Hematopoietic multipotent progenitor cell treated with erythropoietin and hydrocortisone succinate and interleukin-3 and kit ligand, for 6 days (in vitro differentiated cells): ENCODE measurements around the gene BDNF.
A peak's percentile ranks its signal among the peaks of the same experiment; 100 is the strongest.
"Not testable (repeated sequence)": the region's sequence is repeated elsewhere in the genome, so short reads cannot be mapped to it uniquely, and the experiment has no call there.

ENCODE experiments used
- DNase-seq: peaks from one replicate; pipeline ENCODE4 v3.0.0-alpha.2; 2015

Gene BDNF

DNA sequence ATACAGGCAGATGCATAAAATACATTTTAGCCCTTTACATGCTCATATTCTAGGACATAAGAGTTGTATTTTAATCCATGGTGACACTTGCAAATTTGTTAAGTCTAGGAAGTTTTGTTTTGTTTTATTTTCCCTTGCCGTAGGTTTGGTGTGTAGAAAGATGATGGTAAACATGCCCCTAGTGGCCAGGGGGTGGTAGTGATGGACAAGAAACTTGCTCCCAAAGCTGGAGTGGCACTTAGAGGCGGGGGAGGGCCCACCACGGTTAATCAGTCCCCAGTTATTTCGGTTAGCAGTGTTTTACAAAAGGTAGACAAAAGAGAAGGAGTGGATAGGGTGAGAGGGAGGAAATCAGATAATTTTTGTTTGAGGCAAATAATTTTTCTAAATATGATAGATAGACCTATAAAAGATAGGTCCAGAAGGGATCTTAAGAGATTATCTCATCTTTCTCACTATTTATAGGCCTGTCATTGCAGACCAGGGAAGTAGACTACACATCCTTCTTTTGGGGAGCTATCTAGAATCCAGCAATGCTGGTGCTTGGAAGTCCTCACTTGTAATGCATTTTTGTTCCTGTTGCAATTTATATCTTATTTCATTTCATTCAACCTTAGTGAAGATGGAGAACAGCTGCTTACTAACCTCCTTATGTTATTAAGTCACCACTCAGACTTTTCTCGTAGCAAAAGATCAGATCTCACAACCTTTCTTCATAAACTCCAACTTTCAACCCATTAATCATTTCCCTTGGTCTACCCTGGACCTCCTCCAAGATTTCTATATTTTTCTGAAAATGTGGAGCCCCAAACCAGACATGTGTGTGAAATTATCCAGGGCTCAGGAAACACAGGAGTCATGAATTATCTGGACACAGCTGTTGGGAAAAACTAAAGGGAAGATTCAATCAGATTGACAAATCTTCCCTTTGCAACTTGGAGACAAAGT lies 5.9 kb upstream of the BDNF start:
- DNase-seq = peak; percentile 48

GRCh38 chr11:27703481-27703880 lies 3.2 kb upstream of the BDNF start:
- DNase-seq = no peak

GRCh38 chr11:27702811-27703210 lies 2.6 kb upstream of the BDNF start:
- no peak for DNase-seq

DNA sequence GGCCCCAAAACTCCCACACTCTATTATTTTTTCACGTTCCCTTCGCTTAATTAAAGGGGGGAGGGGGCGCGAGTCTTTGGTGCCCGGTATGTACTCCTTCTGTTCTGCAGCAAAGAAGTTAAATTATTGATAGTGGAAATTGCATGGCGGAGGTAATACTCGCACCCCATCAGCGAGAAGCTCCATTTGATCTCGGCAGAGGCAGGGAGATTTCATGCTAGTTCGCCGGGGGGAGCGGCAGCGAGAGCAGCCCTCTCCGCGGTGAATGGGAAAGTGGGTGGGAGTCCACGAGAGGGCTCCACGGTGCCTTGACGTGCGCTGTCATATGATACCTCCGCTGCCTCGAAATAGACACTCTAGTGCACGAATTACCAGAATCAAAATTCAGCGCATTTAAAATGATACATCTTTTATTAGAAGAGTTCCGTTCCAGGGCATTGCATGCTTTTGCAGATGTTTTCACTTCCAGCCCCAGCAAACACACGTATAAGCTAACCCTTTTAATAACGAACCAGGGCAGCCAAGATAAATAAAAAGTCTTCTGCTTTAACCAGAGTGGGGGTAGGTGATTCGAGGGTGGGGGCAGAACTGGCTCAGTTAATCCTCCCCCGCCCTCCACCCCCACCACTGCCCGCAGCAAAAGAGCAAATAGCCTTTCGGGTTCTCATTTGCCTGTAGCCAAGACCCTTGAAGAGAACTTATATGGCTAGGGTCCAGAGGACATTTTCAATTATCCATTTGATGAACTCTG lies 1.3 kb upstream of the BDNF start:
- DNase-seq = peak; percentile 23

DNA sequence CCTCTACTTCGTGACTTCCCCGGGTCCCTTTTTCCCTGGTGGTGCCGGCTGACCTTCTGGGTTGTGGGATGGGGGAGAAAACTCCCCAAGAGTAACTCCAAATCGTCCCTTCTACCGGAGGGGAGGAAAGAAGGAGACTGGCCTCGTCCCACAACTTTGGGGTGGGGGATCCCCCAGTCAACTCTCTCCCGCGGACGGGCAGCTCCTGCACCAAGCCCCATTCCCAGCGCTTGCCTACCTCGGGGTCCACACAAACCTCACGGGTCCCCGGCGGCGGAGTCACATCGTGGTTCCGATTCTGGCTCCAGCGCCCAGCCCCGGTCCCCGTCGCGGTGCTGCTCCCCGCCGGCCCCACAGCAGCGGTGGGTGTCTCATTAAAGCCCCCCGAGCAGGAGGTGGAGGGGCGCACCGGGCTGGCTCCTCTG lies 317 bp downstream of the BDNF start:
- no peak for DNase-seq

DNA sequence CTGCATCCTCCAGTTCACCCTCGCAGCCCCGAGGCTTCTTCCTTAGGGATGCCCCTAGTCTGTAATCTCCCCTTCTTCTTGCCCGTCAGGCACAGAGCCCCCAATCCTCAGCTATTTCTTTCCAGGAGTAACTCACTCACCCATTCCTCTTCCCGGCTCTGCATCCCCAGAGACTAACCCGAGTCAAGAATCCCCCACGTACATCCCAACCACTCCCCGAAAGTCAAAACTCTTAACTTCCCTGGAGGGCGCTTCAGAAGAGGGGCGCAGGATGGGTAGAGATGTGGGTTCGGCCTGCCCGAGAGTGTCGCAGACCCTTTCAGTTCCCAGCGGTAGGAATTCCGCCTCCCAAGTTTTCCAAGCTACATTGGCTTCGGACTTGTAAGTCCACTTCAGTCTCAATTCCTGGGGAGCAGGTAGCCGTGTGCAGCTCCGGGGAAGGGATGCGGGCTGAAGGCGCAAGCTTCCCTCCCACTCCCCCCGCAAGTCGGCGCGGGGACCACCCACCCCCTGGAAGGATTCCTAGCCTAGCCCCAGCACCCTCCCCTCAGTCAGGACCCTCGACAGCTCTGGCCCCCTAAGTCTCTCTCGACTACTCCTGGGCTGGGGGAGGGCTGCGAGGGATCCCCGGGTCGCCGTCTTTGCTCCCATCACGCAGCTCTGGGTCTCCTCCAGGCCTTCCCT lies 871 bp downstream of the BDNF start:
- no peak for DNase-seq

- peak; percentile 84 for DNase-seq
Measured at GRCh38 chr11:27698872-27699241, 1.4 kb downstream of the BDNF start.

- no peak for DNase-seq
Measured at GRCh38 chr11:27697679-27698275, 2.5 kb downstream of the BDNF start.

DNA sequence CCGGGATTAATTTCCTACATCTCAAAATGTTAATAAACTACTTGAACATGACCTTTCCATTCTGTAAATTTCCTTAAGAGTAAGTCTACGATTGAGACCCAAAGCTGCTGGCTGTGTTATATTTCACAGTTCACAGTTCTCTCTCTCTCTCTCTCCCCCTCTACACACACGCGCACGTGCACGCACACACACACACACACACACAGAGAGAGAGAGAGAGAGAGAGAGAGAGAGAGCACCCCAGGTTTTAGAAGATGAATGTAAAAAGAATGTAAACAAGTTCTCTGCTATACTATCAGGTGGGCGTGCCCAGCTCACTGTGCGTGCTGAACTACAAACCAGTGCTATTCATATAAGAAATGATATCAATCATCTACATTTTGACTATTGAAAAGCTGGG lies 3.3 kb downstream of the BDNF start:
- DNase-seq = no peak

GRCh38 chr11:27696115-27696514 lies 4.1 kb downstream of the BDNF start:
- DNase-seq = no peak

DNA sequence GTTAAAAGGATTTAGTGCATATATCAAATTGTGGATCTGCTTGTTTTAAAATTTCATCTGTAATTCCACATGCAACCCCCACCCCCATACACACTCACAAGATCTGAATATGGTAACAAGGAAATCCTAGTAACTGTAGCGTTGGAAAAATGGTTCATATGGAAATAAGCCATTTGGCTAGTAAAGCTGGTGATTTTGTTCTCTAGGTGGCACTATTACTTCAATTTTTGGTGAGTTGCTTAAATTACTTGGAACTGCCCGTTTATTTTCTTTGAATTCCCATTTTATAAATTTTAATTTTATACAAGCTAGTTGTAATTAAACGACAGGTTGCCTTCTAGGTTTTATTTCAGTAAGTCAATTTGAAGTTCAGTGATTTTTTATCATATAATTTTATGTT lies 5.3 kb downstream of the BDNF start:
- peak; percentile 21 for DNase-seq

DNA sequence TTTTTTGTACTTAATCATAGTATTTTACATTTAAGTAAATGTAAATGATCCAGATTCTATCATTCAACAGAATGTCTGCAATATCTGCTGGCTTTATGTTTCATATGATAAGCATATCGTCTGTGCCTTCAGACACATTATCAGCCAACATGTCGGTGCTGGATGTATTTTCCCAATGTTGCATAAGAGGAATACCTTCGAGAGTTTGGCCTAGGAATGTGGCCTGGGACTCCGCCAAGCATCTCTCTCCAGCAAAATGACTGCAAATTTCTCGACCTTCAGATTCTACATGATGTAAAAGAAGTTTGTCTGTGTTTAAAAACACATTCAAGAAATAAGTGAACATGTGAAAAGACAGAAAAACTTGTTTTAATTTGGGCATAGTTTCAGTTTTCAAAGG lies 6.9 kb downstream of the BDNF start:
- no peak for DNase-seq

GRCh38 chr11:27692781-27693180 lies 7.5 kb downstream of the BDNF start:
- DNase-seq = no peak

GRCh38 chr11:27688076-27688475 lies 12.2 kb downstream of the BDNF start:
- no peak for DNase-seq

DNA sequence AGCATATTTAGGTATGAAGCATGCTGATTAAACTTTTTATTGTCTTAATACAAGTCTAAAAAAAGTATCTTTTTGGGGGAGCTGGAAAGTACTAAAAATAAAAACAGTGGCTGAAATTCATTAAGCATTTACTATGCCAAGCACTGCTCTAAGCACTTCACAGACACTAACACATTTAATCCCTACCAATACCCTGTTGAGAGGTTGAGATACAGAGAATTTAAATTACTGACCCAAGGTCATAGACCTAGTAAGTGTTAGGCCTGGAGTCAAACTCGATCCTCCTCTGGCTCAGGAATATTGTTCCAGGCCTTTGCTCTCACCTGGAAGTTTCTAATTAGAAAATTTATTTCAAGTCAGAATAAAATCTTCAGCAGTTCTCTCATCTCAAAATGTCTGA lies 18.6 kb downstream of the BDNF start:
- DNase-seq = no peak

DNA sequence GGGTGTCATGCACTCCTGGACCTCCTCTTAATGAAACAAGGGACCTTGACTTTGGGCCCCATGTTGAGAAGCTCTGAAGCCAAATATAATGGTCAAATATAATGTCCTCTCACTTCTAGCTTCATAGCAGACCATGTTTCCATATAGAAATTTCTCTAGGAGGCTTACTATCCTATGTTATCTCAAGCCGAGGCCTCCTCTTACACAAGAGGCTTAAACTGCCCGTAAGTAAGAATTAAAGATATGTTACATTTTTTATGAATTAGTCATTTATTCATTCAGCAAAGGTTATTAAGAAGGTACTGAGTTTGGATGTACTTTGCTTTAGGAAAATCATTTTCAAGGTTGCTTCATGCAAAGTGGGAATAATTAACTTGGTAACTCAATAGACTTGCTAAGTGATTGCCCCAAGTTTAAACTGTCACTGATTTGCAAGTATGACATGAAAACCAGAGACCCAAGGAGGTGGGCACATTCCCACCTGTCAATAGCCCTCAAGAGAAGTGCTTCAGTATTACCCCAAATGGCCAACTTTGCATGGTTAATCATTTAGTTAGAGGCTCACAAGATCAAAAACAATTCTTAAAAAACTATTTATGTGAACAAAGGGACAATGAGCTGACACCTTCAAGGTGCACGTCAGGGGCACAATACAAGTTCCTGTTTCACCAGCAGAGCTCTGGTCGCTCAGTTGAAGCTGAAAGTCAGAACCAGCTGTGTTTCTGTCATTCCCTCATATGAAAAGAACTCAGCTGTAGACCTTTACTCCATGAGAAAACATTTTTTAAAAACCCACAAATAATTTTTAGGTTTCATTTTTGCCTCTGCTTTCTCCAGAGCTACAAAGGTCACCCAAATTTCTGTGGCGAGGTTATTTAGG lies 20.9 kb downstream of the BDNF start:
- DNase-seq = no peak

DNA sequence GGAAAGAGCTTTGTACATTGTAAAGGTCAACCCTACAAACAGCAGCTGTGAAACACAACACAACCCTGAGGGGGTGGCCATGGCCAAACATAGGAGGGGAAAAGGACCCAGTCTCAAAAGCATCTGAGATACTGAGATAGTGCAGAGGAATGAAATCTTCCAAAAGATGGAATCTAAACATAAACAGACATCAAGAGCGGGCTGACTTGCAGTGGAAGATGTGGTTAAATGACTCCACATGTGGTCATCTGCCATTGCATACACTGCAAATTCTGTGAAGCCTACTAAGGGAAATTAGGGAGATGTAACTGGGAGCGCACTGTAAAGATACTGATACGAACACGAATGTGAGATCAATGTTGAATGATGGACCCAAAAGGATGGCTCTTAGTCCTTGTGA lies 22.0 kb downstream of the BDNF start:
- DNase-seq = no peak

DNA sequence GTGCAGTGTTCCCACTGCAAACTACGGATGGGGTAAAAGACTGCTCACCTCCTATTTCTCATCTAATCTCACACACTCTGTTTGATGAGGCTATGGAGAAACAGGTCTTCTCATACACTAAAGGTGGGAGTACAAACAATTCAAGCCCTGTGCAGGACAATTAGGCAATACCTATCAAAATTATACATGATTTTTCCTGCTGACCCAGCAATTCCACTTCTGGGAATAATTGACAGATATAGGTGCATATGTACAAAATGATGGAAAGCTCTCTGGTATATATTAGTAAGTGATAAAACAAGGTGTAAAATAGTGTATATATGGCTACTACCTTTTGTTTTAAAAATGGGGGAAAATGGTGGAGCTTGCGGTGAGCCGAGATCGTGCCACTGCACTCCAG lies 23.1 kb downstream of the BDNF start:
- no peak for DNase-seq

- no peak for DNase-seq
Measured at GRCh38 chr11:27673979-27674663, 26.1 kb downstream of the BDNF start.

DNA sequence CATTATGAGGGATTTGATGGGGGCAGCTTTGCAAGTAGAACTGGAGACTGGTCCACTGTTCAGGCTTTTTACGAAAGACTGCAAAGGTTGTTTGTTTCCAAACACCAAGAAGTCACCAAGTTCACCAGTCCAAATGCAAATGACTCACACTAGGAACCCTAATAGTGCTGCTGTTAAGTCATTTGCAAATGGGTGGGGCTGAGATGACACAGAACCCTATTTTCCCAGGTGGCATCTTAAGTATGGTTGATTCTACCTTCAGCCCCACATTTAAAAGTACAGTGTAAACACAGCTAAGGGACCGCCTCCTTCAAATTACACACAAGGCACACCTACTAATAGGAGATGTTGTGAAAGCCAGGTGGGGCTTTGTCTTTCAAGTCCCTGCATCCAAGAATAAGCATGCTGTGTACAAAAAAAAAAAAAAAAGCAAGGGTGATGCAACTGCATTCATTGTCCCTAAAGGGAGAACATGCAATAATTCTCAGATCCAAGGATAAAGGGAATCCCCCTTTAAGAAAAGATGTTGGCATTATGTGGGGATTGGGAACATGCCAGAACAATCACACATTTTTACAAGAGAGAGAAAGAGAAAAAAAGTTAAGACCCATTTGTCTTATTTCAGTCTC lies 27.3 kb downstream of the BDNF start:
- DNase-seq = no peak

- DNase-seq = not testable (repeated sequence)
Measured at GRCh38 chr11:27665508-27666101, 34.6 kb downstream of the BDNF start.
